ENCODE results near the gene GTF3C4.
"Not testable (repeated sequence)": the region's sequence is repeated elsewhere in the genome, so short reads cannot be mapped to it uniquely, and the experiment has no call there.

Gene GTF3C4

DNA sequence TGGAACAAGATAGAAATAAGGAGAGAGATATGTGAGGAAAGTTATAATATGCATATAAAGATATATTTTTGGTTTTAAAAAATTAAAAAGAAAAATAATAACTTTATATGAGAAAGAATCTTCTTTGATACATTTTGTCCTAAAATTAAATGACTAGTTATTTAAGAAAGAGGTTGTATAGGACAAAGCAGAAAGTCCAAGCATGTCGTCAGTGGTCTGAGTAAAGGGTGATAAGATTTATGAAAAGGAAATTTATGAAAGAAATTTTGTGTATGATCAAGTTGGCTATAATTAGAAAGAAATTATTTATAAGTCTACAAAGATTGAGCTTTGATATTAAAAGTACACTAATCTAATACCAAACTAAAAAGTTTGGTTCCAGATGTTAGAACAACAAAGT, 32.0 kb downstream of the GTF3C4 start:
- no peak for DNase-seq (ENCODE audit: low spot score)

DNA sequence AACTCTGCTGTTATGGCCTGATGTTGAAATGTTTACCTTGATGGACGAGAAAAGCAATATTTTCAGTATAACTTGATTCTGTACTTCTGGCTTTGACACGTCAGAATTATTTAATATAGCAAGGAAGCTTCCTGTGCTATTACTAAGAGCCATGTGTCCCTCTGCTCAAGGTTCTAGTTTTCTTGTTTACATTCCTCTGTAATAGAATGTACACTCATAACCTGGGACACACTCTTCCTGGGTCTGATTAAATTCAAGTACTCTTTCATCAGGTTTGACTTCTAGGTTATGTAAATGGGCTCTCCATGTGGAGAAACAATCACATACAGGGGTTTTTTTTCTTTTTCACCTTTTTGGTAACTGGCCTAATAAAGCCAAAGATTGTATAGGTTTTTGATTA, 33.1 kb downstream of the GTF3C4 start:
- DNase-seq (ENCODE audit: low spot score), result no peak

DNA sequence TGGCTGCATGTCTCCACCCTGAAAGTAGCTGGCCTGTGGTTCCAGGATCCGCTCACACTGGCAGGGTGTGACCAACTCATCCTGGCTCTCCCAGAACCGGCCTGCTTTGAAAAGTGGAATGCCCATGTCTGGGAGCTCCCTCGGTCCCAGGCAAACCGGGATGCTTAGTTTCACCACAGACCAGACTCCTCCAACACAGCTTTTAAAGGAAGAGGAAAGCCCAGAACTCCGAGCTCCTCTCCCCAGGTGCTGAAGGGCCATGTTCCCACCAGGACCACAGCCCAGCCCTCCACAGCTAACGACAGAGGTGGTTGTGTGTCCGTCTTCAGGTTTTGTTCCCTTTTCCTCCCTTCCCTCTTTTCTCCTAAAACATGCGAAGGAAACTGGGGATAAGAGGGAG, 38.0 kb downstream of the GTF3C4 start:
- DNase-seq (ENCODE audit: low spot score), result no peak

DNA sequence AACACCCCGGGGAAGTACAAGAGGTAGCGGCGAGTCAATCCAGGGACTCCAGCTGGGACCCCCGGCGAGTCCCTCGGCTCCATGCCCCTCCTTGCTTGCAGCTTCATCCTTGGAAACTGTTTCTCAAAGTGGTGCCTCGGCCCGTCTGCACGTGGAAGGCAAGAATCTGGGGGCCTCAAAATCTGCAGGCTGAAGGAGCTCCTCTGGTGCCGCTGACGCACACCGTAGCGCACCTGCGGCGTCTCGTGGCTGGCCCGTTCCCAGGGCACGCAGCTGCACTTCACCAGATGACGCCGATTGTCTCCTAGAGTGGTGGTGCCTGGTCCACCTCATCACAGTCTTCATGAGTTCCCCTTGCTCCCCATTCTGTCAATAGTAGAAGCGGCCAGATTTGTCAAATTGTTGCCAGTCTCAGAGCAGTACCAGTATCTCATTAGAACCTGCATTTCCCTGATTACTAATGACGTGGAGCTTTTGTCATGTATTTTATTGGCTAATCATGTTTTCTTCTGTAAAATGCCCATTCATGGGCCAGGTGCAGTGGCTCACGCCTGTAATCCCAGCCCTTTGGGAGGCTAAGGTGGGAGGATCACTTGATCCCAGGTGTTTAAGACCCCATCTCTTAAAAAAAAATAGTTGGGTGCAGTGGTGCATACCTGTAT, 38.6 kb downstream of the GTF3C4 start:
- DNase-seq (ENCODE audit: low spot score), result no peak

DNA sequence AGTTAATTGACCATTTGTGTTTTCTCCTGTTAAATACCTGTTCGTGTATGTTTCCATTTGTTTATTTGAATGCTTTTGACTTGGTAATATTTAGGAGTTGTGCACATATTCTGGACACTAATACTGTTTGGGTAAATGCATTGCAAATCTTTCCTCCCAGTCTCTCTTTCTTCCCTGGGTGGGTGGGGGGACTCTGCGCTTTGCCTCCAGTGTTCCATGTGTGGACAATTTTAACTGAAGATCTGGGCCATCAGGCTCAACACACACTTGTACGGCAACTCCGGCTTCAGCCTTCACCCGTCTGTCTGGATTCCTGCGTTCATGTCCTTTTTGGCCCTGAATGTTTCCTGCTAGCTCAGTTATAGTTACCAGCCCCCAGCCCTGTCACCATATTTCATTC, 40.1 kb downstream of the GTF3C4 start:
- DNase-seq (ENCODE audit: low spot score), result no peak

DNA sequence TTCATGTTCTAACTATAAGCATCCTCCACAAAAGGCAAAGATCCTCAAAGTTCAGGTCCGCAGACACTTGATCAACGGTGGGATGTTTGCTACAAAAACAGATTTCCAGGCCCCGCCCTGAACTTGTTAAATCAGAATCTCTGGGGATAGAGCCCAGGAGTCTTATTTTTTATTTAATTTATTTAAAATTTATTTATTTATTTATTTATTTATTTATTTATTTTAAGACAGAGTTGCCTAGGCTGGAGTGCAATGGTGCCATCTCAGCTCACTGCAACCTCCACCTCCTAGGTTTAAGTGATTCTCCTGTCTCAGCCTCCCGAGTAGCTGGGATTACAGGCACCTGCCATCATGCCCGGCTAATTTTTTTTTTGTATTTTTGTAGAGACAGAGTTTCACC, 40.9 kb downstream of the GTF3C4 start:
- not testable (repeated sequence) for DNase-seq (ENCODE audit: low spot score)

DNA sequence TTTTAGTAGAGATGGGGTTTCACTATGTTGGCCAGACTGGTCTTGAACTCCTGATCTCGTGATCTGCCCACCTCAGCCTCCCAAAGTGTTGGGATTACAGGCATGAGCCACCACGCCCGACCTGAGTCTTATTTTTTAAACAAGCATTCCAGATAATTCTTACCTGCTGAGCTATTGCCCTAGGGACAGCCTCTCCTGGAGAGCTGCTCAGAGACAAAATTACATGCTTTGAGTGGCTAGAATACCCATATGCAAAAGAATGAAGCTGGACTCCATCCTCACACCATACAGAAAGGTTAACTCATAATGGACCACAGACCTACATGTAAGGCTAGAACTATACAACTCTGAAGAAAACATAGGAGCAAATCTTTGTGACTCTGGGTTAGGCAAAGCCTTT, 41.6 kb downstream of the GTF3C4 start:
- no peak for DNase-seq (ENCODE audit: low spot score)

DNA sequence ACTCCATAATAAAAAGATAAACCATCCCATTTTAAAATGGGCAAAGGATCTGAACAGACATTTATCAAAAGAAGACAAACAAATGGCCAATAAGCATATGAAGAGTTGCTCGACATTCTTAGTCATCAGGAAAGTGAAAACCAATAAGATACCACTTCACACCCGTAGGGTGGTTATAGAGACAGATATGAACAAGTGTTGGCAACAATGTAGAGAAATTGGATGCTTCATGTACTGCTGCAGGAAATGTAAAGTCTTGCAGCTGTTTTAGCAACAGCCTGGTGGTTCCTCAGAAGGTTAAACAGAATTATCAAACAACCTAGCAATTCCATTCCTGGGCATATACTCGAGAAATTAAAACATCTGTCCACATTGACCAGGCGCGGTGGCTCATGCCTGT, 42.5 kb downstream of the GTF3C4 start:
- DNase-seq (ENCODE audit: low spot score), result no peak

DNA sequence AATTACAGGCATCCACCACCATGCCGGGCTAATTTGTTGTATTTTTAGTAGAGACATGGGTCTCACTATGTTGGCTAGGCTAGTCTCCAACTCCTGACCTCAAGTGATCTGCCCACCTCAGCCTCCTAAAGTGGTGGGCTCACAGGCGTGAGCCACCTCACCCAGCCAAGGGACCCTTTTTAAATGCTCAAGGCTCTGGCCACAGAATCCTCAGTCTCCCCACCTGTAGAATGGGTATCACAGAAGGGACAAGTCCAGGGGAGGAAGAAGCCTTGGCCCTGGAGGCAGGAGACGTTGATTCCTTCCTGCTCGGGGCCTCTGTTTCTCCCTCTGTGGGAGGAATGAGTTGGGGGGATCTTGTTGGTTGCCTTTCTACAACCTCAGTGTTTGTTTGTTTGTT, 45.7 kb downstream of the GTF3C4 start:
- no peak for DNase-seq (ENCODE audit: low spot score)

DNA sequence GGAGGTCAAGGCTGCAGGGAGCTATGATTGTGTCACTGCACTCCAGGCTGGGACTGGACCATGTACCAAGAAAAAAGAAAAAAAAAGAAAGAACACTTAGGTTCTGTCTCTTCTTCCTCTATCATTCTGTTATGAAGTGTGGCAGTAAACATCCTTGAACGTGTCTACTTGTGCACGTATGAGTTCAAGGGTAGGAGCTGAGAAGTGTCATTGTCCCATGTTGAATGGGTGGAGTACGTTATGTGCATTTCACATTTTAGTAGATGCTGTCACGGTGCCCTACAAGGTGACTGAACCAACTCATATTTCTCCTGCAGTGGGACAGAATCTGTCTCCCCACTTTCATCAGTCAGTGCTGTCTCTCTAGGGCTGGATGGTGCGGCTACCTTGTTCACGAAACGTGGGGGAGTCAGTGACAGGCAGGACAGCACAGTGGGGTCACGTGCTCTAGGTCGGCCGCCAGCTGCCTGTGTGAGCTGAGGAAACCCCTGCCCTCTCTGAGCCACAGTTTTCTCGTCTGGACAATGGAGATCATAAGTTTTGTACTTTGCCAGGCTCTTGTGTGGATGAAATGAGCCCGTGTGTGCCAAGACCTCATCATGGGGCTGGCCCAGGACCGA, 47.2 kb downstream of the GTF3C4 start:
- no peak for DNase-seq (ENCODE audit: low spot score)

DNA sequence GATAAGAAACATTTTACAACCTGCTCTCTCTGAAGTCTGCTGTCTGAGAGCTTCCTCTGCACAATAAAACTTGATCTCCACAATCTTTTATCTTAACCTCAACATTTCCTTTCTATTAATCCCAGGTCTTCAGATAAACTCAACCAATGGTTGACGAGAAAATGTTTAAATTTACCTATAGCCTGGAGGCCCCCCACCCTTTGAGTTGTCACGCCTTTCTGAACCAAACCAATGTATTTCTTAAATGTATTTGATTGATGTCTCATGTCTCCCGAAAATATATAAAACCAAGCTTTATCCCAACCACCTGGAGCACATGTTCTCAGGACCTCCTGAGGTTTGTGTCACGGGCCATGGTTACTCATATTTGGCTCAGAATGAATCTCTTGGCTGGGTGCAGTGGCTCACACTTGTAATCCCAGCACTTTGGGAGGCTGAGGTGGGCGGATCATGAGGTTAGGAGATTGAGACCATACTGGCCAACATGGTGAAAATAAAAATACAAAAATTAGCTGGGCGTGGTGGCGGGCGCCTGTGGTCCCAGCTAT, 48.2 kb downstream of the GTF3C4 start:
- not testable (repeated sequence) for DNase-seq (ENCODE audit: low spot score)

DNA sequence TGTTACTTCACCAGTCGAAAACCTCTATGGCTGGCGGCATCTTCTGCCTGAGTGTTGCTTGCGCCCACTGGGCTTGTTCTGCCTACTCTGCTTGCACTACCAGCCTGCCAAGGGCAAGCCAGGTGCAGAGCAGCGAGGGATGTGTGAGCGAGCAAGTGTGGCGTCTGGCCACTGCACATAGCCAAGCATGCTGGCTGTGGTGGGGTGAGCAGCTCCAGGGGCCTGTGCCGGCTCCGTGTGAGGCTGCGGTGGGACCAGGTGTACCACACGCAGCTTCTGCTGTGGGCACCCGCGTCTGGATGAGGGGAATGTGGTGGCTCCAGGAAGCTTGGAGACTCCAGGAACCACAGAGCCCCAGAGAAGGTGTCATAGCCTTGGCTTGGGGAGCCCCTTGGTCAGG, 51.4 kb downstream of the GTF3C4 start:
- DNase-seq (ENCODE audit: low spot score), result no peak

DNA sequence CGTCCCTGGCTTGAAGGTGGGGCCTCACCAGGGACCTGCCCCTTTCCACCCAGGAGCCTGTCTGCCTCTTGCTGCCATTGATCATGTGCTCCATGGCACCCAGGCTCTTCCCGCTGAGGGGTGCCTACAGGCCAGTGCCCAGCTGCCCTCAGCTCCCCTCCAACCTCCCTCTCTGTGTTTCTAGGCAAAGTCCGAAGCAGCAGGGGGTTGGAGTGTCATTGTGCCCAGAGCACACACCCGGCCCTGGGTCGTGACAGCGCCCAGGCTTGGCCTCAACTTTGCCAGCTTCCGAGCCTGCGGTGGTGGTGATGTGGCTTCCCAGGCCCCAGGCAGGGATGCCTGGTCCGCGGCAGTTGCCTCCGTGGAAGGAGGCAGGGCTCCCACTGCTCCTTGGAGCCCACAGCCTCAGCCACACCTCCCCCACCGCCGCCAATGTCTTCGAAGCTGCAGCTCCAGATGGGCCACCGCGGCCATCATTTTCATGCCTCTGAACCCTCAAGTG, 52.4 kb downstream of the GTF3C4 start:
- DNase-seq (ENCODE audit: low spot score), result no peak

DNA sequence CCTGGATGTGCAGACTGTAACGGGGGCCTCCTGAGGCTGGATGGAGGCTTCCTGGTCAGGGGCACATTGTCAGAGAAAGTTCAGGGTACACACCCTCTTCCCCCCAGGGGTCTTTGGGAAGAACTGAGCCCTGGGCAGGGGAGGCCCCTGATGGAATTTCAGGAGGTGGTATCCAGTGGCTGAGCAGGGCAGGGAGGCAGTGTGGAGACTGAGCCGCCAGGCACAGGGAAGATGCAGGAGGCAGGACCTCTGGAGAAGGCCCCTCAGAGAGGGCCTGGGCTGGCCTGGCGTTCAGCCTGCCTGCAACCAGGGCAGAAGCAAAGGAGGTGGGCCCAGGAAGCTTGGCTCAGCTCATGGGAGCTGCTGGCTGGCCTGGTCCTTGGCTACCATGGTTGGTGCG, 53.5 kb downstream of the GTF3C4 start:
- no peak for DNase-seq (ENCODE audit: low spot score)

DNA sequence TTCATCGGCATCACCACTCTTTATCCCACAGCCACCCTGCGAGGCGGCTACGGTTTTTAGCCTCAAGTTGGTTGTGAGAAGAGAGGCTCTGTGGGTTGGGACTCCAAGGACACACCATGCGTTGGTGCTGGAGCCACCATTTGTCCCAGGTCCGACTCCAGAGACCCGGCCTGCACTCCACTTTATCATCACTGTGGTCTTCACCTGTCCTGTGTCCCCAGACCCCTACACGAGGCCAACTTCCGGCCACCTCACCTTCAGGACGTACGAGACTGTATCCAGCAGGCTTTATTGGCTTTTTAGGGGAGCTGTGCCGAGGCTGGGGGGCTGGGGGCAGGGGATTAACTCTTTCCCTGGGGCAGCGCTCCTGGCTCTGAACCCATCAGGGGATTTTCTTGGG, 55.0 kb downstream of the GTF3C4 start:
- DNase-seq (ENCODE audit: low spot score), result no peak

DNA sequence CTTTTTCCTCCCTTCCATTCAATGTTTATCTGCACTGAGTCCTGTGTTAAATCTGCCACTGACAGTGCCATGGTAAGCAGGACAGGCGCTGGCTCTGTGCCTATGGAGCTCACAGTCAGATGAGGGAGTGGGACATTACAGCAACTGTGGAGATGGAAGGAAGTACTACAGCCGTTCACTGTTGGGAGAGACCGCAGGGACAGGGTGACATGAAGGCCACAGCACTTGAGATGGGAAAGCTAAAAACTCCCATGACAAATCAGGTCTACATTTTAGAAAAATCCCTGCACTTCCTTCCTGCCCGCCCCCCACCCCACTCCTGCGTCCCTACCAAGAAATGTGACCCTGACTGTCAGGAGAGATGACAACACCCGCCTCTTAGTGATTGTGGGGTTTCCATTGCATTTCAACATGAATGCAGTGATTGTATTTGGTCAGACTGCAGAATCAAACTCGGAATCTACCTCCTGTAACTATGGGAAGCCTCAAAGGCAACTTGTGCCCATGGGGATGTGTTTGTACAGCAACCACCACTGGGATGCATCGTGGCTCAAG, 56.4 kb downstream of the GTF3C4 start:
- DNase-seq (ENCODE audit: low spot score), result no peak

DNA sequence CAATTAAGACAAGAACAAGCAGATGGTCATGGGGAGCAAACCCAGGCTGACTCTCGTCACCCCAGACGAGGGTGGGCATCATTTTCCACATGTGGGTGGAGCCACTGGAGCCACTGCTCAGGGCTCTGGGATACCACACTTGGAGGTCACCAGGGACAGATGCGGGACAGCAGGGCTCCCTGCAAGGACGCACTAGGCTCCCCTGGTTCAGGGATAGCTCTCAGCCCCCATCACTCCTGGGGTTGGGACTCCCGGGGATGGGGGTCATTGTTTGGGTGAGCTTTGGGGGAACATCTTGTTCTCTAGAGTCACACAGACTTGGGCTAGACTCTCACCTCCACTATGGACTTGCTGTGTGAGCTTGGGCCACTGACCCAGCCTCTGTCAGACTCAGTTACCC, 57.8 kb downstream of the GTF3C4 start:
- DNase-seq (ENCODE audit: low spot score), result no peak

DNA sequence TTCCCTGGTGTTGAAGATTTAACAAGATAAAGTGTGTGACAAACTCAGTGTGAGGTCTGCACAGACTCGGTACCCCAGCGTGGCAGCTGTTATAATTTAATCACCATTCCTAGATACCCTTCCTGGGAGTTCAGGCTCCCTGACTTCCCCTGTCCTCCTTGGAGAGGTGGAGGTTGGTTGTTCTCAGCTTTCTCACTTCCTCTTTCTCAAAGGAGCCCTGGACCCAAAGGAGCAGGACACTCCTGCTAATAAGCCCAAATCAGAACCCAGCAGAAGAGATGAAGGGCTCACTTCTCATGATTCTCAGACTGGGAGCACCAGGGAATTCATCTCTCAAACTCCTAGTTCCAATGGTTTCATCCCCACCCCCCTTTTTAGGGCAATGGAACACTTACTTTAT, 58.2 kb downstream of the GTF3C4 start:
- no peak for DNase-seq (ENCODE audit: low spot score)

DNA sequence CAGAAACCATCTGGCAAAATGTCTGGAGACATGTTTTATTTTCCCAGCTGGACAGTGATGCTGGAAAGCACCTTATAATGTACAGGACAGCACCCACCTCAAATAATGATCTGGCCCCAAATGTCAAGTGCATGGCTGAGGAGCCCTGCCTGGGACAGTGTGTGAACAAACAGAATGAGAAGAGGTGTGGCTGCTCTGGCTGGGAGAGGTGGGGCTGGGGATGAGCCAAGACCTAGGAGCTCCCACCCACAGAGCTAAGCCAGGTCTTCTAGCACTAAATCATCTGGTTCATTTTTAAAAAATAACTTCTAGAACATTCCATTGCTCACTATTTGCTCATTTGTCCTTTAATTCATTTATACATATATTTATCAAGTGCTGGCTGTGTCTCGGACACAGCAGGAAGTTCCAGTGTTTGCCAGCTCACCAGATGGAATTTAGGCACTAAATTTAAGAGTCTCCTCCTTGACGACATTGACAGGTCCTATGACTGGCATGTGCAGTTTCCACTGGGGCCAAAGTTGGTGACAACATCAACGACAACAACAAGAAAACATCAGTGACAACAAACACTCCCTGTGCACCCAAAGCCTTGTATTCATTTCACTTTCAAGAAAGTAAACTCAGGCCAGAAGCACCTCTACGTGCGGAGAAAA, 59.1 kb downstream of the GTF3C4 start:
- DNase-seq (ENCODE audit: low spot score), result no peak

DNA sequence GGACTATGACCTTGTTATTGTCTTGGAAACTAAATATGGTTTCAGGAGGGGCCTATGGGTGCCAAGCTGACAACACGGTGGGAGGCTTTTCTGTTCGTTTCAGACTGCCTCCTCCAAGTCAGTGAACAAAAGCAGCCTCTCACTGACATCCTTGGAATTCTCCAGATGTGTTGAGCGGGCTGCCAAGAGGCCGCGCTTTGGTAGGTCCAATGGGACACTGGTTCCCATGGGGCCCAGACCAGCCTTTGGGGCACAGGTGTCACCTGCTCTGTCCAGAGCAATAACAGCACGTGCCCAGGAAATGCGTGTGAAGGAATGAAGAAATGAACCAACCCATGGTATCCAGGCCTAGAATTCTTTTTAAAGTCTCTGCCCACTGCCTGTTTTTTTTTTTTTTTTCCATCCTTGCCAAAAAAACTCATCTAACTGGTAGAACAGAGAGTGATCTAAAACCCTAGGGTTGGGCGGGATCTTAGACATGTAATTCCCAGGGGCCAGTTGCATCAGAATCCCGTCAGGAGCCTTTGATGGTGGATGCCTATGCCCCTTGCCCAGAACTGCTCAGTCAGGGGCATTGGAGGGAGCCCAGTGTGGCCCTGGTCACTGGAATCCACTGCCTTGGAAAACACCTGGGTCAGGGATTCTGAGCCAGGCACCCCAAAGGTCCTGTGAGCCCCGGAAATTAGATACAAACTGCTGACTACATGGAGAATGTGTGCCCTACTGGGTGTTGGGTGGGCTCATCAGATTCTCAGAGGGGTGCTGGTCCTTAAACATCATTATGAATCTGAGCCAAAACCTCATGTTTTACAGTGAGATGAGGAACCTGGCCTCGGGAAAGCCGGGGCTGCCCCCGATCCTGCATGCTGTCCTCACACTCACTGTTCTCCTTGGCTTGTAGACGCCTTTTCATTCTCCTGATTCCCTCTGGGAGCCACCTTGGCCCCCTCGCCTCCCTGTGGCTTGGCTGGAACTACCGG, 60.1 kb downstream of the GTF3C4 start:
- DNase-seq (ENCODE audit: low spot score), result no peak

DNA sequence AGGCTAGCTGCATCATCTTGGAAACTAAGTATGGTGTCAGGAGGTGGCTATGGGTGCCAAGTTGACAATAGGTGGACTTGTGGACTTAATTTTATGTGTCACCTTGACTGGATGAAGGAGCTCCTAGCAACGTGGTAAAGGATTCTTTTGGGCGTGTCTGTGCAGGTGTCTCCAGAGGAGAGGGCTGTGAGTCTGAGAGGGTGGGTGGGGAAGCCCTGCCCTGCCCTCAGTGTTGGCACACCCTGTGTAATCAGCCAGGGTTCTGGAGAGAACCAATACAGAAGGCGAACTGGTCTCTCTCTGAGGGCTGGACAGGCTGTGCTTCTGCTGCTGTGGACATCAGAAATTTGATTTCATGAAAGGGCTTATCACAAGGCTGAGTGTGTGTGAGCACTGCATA, 61.0 kb downstream of the GTF3C4 start:
- no peak for DNase-seq (ENCODE audit: low spot score)

Measured in CD4-positive, alpha-beta T cell treated with Interleukin-15 for 4 hours (primary cell).